RPMI7951 (cell line): ENCODE results near the gene OR2T10. TPM values are rescaled to one million over a fixed set of nuclear protein-coding genes. Genes with fewer than 3 reads are reported as not detected.
"Not testable (repeated sequence)": the region's sequence is repeated elsewhere in the genome, so short reads cannot be mapped to it uniquely, and the experiment has no call there.

Experiments
- DNase-seq: peaks from one replicate; pipeline ENCODE4 v3.0.0-alpha.2; 2012; ENCODE audit warnings: low read depth
- total RNA-seq: library from RNA; depleted of rRNA; stranded (reverse); fragments of >200 nt; shearing (Covaris generic); gene quantifications from 2 replicates; pipeline ENCODE4 v1.2.3, GENCODE V29; 2014; rRNA removed

OR2T10 gene
- total RNA-seq, 1 experiment from 2014 or later = not detected

DNA sequence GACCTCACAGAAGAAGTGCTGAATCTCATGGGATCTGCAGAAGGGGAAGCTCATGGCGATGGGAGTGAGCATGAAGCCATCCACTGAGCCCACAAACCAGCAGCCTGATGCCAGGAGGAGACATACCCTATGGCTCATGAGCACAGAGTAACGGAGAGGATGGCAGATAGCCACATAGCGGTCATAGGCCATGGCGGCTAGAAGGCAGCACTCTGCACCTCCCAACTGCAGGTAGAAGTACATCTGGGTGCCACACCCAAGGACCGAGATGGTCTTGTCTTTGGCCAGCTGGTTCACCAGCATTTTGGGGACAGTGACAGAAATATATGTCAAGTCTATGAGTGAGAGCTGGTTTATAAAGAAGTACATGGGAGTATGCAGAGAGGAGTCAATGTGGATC lies 4.3 kb downstream of the OR2T10 start:
- DNase-seq = no peak

DNA sequence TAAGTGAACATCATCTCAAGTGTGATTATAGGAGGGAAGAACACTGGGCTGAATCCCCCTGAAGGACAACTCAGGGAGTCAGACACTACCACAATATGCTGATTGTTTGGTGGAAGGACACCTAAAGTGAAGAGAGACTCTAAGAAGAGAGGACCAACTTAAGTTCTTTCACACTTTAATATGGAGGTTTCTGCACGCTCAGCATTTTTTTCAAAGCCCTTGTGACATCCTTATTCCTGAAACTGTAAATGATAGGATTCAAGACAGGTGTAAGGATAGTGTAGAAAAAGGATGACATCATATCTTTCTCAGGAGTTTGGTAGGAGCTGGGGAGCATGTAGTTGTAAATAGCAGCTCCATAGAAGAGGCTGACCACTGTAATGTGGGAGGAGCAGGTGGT lies 4.8 kb downstream of the OR2T10 start:
- no peak for DNase-seq

DNA sequence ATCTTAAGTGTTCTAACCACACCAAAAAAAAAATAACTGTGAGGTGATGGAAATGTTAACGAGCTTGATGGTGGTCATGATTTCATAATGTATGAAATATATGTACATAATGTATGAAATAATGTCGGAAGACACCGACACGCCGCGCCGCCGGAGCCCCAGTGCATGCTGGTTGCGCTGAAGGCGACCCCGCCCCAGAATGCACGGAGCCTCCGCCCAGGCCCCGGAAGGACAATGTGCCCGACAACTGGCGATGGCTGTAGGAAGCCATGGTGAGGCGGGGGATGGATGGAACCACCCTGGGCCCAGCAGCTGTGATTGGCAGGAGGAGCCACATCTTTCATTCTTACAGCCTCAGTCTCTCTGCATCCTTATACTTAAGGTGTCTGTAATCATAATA lies 7.4 kb downstream of the OR2T10 start:
- DNase-seq = no peak

DNA sequence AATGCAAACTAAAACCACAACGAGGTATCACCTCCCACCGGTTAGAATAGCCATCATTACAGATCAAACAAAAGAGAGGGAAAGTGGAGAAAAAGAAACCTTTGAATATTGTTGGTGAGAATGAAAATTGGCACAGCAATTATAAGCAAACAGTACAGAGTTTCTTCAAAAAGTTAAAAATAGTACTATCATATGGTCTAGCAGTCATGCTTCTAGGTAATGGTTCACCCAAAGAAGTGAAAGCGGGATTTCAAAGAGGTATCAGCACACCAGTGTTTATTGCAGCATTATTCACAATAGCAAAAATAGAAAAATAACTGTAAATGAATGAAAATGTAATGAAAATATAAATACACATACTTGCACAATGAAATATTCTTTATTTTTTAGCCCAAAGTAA lies 8.2 kb downstream of the OR2T10 start:
- no peak for DNase-seq

DNA sequence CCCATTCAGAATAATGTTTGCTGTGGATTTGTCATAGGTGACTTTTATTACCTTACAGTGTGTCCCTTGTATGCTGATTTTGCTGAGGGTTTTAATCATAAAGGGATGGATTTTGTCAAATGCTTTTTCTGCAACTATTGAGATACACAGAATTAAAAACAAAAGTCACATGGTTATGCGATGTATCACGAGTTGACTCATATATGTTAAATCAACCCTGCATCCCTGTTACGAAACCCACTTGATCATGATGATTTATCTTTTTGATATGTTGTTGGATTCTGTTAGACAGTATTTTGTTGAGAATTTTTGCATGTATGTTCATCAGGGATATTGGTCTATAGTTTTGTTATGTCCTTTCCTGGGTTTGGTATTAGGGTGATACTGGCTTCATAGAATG lies 12.2 kb downstream of the OR2T10 start:
- no peak for DNase-seq

DNA sequence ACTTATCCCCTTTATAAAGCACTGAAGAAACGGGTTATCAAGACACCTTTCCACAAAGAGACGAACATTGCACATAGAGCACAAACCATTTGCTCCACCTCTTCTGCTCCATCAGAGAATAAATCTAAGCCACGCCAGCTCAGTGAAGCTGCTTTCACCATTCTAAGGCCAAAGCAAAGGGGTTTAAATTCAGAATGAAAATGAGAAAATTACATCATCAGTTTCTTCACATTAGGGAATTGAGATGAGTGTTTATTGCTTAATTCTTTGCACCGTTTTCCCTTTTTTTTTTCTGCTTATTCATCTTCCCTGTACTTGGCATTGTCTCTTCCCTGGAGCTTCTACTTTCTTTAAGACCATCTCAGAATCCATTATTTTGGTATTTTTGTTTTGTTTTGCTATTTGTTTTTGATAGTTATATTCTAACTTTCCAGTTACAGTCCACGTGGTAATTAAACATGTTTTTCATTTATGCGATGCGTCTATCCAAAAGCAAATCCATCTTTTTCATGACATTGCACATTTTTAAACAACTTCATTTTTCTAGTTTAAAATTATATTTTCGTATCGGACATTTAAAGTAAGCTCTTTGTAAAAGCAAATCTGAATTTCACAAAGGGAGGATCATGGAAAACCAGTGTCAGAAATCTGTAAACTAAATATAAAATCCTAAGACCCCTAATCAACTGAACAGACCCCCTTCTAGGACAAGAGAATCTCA lies 21.1 kb downstream of the OR2T10 start:
- no peak for DNase-seq

DNA sequence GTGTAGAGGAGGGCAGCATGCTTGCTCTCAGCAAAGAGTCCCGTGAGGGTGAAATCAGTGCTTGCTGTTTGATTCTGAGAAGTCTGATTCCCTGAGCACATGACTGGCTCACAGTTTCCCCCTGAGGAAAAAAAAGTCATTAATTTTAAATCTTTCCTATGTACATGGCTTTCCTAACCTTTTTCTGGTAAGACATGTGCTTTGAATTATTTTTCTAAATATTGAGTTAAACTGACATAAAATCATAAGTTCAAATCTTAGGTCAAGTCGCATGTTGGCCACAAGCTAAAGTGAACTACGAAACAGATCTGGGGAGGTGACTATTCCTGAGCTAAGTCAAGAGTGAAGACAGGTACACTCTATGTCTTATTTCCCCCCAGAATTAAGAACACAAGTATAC lies 22.8 kb downstream of the OR2T10 start, which contains the start of gene OR2T34:
OR2T34 (minus strand) TSS at position 101 of the 400 bp plus-strand sequence; CDS start at position 101, 0 bp downstream.
- DNase-seq = not testable (repeated sequence)

DNA sequence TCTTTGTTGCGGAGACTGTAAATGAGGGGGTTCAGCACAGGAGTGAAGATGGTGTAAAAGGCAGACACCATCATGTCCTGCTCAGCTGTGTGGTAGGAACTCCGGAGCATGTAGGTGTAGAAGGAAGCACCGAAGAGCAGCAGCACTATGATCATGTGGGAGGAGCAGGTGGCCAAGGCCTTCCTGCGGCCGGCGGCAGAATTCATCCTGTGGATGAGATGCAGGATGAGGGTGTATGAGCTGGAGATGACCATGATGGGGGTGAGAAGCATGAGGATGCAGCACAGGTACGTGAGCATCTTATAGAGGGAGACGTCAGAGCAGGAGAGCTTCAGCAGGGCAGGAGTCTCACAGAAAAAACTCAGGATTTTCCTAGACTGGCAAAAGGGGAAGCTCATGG lies 23.6 kb downstream of the OR2T10 start:
- not testable (repeated sequence) for DNase-seq

DNA sequence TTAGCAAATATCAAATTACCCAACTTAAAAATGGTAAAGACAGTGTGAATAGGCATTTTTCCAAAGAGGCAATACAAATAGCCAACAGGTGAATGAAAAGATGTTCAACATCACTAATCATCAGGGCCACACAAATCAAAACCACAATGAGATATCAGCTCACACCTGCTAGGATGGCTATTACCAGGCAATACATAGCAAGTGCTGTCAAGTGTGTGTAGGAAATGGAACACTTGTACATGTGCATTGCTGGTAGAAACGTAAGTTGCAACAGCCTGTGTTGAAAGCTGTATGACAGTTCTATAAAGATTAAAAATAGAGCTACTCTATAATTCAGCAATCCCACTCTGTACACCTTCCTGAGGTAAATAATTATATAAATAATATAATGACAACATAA lies 25.5 kb downstream of the OR2T10 start:
- not testable (repeated sequence) for DNase-seq

DNA sequence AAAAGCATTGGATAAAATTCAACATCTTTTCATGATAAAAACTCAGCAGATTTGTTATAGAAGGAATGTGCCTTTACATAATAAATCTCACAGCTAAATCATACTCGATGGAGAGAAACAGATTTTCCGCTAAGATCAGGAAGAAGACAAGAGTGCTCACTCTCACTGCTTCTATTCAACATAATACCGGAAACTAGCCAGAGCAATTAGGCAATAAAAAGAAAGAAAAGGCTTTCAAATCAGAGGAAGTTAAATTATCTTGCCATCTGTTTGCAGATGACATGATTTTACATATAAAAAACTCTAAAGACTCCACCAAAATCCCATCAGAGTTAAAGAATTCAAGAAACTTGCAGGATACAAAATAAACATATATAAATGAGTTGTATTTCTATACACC lies 26.7 kb downstream of the OR2T10 start:
- DNase-seq = not testable (repeated sequence)

DNA sequence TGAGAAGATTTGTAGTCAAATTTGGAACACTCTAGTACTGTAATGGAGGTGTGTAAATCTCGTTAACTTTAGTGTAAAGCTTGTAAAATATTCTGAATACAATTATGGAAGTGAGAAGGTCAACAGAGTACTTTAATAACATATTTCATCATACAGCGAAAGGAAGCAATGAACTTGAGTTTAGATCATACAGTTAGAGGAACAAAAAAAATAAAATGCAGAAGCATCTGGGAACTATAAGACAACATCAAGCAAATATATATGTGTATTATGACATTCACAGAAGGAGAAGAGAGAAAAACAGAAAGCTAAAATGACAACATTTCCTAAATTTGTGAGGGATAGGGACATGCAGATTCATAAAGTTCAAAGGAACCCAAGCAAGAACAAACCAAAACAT lies 28.5 kb downstream of the OR2T10 start:
- DNase-seq = not testable (repeated sequence)

DNA sequence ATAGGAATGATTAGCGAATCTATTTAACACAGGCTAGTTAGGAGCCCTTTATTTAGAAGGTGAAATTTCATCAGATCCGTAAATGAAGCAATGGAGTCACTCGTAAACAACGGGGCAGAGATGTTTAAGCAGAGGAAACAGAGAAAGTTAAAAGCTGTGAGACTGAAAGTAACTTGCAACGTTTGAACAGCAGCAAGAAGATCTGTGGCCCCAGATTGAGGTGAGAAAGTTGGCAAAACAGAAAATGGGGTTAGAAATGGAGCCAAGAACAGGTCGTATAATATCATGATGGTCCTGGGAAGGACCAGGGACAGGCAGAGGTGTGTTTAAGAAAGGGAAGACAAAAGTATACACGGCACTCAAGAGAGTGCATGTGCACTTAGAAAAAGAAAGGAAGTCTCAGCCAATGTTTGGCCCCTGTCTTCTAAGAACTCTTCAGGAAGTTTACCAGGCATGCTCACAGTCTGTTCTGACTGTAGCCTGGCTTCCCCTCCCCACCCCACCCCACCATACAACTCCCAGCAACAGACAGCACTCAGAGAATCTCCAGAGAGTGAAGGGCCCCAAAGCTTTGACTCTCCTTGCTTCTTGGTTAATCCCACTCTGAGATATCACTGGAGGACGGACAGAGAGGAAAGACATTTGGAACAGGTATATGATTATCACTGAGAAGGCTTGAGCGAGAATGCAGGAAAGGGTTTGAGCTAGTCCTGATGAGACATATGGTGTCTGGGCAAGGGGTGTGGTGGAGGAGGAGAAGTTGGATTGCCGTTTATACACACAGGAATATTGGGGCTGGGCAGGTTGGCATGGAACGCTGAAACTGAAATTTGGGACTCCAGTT lies 31.7 kb downstream of the OR2T10 start:
- DNase-seq = not testable (repeated sequence)

DNA sequence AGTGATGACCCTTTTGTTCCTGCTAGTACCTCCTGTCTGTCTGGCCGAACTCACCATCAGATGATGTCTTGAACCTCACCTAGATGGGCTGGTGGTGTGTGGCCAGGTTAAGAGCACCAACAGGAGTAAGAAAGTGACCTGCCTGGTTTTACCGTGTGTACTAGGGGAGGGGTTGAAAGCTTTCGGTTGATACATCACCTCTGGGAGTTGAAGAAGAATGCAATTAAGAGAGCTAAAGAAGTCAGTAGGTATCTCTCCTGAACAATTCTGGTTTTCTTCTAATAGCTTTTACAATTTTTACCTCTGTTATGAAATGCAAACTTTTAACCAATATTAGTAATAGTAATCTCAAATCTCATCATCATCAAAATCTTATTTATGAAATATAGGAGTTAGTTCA lies 34.8 kb downstream of the OR2T10 start, which contains the start of gene OR2T29:
OR2T29 (minus strand) TSS at position 101 of the 400 bp plus-strand sequence. CDS start 3,281 bp downstream, outside the sequence.
- not testable (repeated sequence) for DNase-seq

DNA sequence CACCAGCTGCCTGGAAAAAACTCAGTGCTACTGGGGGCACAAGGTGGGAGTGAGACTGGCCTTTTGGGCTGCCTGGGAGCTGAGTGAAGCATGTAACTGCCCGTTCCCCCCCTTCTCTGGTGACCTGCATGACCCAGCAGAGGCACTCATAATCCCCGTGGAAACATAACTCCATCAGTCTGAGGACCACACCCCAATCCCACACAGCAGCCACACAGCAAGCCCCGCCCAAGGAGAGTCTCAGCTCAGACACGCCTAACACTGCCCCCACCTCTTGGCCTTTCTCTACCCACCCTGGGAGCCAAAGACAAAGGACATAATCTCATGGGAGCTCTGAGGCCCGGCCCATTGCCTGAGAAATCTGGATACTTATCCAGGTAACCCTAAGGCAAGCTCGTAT lies 46.5 kb downstream of the OR2T10 start:
- DNase-seq = not testable (repeated sequence)

DNA sequence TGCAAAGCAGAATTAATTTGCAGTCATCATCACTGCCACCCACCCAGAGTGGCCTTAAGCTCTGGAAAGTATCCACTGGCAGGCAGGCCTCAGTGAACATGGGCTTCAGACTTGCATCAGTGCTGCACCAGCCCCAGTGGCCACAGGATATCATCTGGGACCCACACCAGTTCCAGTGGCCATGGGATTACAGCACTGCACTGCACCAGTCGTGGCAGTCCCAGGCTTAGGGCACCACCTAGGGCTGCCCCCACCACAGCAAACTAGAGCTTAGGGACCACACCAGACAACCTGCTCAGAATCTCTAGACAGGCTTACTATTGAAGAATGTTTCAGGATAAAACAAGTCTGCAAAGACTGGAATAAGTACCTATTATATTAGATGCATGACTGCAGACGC lies 50.1 kb downstream of the OR2T10 start:
- DNase-seq = not testable (repeated sequence)

Other genes with a start within 250 kb of the OR2T10 start
- gene OR14C36, start 248.9 kb downstream of the OR2T10 start, total RNA-seq = not detected in 2 replicates
- gene OR2T4, start 236.0 kb downstream of the OR2T10 start, total RNA-seq = not detected in 2 replicates
- gene OR2T6, start 222.0 kb downstream of the OR2T10 start, total RNA-seq = not detected in 2 replicates
- gene OR2T1, start 194.7 kb downstream of the OR2T10 start, total RNA-seq = not detected in 2 replicates
- gene OR2T2, start 152.1 kb downstream of the OR2T10 start, total RNA-seq = not detected in 2 replicates
- not detected in 2 replicates for gene OR2T3, start 124.3 kb downstream of the OR2T10 start, total RNA-seq
- gene OR2T5, start 109.1 kb downstream of the OR2T10 start, total RNA-seq = not detected in 2 replicates
- gene OR2G6, start 89.6 kb downstream of the OR2T10 start, total RNA-seq = not detected in 2 replicates
- not detected in 2 replicates for gene OR2T29, start 34.9 kb downstream of the OR2T10 start, total RNA-seq
- not detected in 2 replicates for gene OR2T34, start 22.9 kb downstream of the OR2T10 start, total RNA-seq
- not detected in 2 replicates for gene OR2T11, start 37.4 kb upstream of the OR2T10 start, total RNA-seq
- gene OR2T35, start 47.6 kb upstream of the OR2T10 start, total RNA-seq = not detected in 2 replicates
- gene OR2T27, start 57.8 kb upstream of the OR2T10 start, total RNA-seq = not detected in 2 replicates
- not detected in 2 replicates for gene OR14I1, start 105.1 kb upstream of the OR2T10 start, total RNA-seq
- gene LYPD8, start 158.1 kb upstream of the OR2T10 start, total RNA-seq = 1.4 and 2.1 TPM in 2 replicates
- 13.3 and 18.6 TPM in 2 replicates for gene SH3BP5L, start 228.2 kb upstream of the OR2T10 start, total RNA-seq
- 13.4 and 13.8 TPM in 2 replicates for gene ZNF672, start 240.5 kb upstream of the OR2T10 start, total RNA-seq